Measurements from ENCODE around the gene OR2S2. TPM values are rescaled to one million over a fixed set of nuclear protein-coding genes. Genes with fewer than 3 reads are reported as not detected.

Gene OR2S2
- total and polyA plus RNA-seq, 2 experiments from 2014 or later: 0.11 to 0.30 TPM

- peak overlapping the region; percentile 79 for H3K4me2 ChIP-seq (ENCODE audit: unreplicated experiment)
- peak overlapping the region; percentile 51 for H3K4me3 ChIP-seq
- H3K27ac ChIP-seq: peak overlapping the region; percentile 29; the same call in 1 of the 2 replicates
- H3F3A ChIP-seq (ENCODE audit: insufficient read depth): 0 out of 2 replicates have a peak, but pooled peaks cover 4% of the 10 kb centered on the region
- WGBS, 2 experiments (ENCODE audit: low coverage in 1 of 2, low lambda C conversion rate in 2 of 2, missing lambda C conversion rate in 2 of 2): 22 to 23% methylated on average over 10 of the region's 10 CpGs
- TF ChIP-seq EZH2 (IDR thresholded peaks at IDR 0.05; ENCODE audit: insufficient read depth, poor library complexity, severe bottlenecking) (no peak), EZH2phosphoT487 (IDR thresholded peaks at IDR 0.05; ENCODE audit: insufficient read depth, low read depth) (no peak)
- H3K9me3 ChIP-seq (ENCODE audit: low read depth): no peaks in the 10 kb centered on the region
- H2AFZ ChIP-seq: peak overlapping the region; percentile 93
- H3K4me1 ChIP-seq (ENCODE audit: insufficient read depth): peaks cover 15% of the 10 kb centered on the region; the same call in 1 of the 2 replicates
- peak; percentile 93 for DNase-seq
- H4K20me1 ChIP-seq (ENCODE audit: insufficient read depth): no peaks in the 10 kb centered on the region
- H3K9me2 ChIP-seq (ENCODE audit: insufficient read depth): no peaks in the 10 kb centered on the region
- no peaks in the 10 kb centered on the region for H3K36me3 ChIP-seq (ENCODE audit: low read depth)
- H3K79me2 ChIP-seq (ENCODE audit: insufficient read depth): no peaks in the 10 kb centered on the region
- H3K9ac ChIP-seq: peak overlapping the region; percentile 51
- in situ Hi-C loops (cut with MboI): no loop called here
- H3K27me3 ChIP-seq (replicated peaks; ENCODE audit: insufficient read depth): no peaks in the 10 kb centered on the region
These were observed 12.5 kb downstream of the OR2S2 start for GRCh38 chr9:35945341-35946018.

DNA sequence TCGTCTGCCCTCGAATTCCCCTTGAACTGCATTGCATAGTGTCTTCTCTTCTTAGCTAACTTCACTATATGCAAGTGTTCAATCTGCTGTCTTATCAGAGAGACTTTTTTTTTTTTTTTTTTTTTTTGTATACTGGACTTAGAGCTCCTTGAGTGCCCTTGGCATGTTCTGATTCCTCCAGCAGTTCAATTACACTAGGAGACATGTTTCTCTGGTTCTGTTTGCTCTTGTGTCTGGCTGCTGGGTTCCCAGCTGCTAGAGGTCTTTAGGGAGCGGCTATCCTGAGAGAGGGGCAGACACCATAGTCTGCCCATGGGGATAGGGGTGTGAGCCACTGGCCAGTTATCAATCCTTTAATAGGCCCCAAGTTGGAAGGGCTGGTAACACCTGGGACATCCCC lies 13.1 kb downstream of the OR2S2 start:
- Histone ChIP-seq H3K4me3 (no peak overlapping the region), H4K20me1 (ENCODE audit: insufficient read depth) (no peaks in the 10 kb centered on the region), H3F3A (ENCODE audit: insufficient read depth) (0 out of 2 replicates have a peak, but pooled peaks cover 4% of the 10 kb centered on the region), H3K4me2 (ENCODE audit: unreplicated experiment) (no peak overlapping the region), H3K4me1 (ENCODE audit: insufficient read depth) (peaks cover 15% of the 10 kb centered on the region; the same call in 1 of the 2 replicates), H3K9ac (no peak overlapping the region), H3K27ac (no peak overlapping the region), H3K9me2 (ENCODE audit: insufficient read depth) (no peaks in the 10 kb centered on the region), H3K9me3 (ENCODE audit: low read depth) (no peaks in the 10 kb centered on the region), H2AFZ (peak overlapping the region; percentile 93), H3K36me3 (ENCODE audit: low read depth) (no peaks in the 10 kb centered on the region), H3K79me2 (ENCODE audit: insufficient read depth) (no peaks in the 10 kb centered on the region), H3K27me3 (replicated peaks; ENCODE audit: insufficient read depth) (no peaks in the 10 kb centered on the region)
- DNase-seq: no peak
- TF ChIP-seq EZH2 (IDR thresholded peaks at IDR 0.05; ENCODE audit: insufficient read depth, poor library complexity, severe bottlenecking): no peak
- no peak for TF ChIP-seq EZH2phosphoT487 (IDR thresholded peaks at IDR 0.05; ENCODE audit: insufficient read depth, low read depth)
- in situ Hi-C loops (cut with MboI): no loop called here
- WGBS, 2 experiments (ENCODE audit: low coverage in 1 of 2, low lambda C conversion rate in 2 of 2, missing lambda C conversion rate in 2 of 2): 90 to 98% methylated on average over 3 of the region's 3 CpGs

GRCh38 chr9:35944173-35944572 lies 13.8 kb downstream of the OR2S2 start:
- Histone ChIP-seq H3K4me3 (no peak overlapping the region), H3K36me3 (ENCODE audit: low read depth) (no peaks in the 10 kb centered on the region), H4K20me1 (ENCODE audit: insufficient read depth) (no peaks in the 10 kb centered on the region), H3K27me3 (replicated peaks; ENCODE audit: insufficient read depth) (no peaks in the 10 kb centered on the region), H3K4me1 (ENCODE audit: insufficient read depth) (peaks cover 15% of the 10 kb centered on the region; the same call in 1 of the 2 replicates), H2AFZ (peak overlapping the region; percentile 49; the same call in 1 of the 2 replicates), H3K4me2 (ENCODE audit: unreplicated experiment) (no peak overlapping the region), H3F3A (ENCODE audit: insufficient read depth) (0 out of 2 replicates have a peak, but pooled peaks cover 4% of the 10 kb centered on the region), H3K9me3 (ENCODE audit: low read depth) (no peaks in the 10 kb centered on the region), H3K9me2 (ENCODE audit: insufficient read depth) (no peaks in the 10 kb centered on the region), H3K79me2 (ENCODE audit: insufficient read depth) (no peaks in the 10 kb centered on the region), H3K9ac (no peak overlapping the region), H3K27ac (no peak overlapping the region)
- DNase-seq: no peak
- WGBS, 2 experiments (ENCODE audit: low coverage in 1 of 2, low lambda C conversion rate in 2 of 2, missing lambda C conversion rate in 2 of 2): 89 to 91% methylated on average over 3 of the region's 3 CpGs
- in situ Hi-C loops (cut with MboI): no loop called here
- no peak for TF ChIP-seq EZH2 (IDR thresholded peaks at IDR 0.05; ENCODE audit: insufficient read depth, poor library complexity, severe bottlenecking)
- no peak for TF ChIP-seq EZH2phosphoT487 (IDR thresholded peaks at IDR 0.05; ENCODE audit: insufficient read depth, low read depth)

- no peak overlapping the region for H3K9ac ChIP-seq
- no peaks in the 10 kb centered on the region for H3K79me2 ChIP-seq (ENCODE audit: insufficient read depth)
- no peak for DNase-seq
- H3K9me3 ChIP-seq (ENCODE audit: low read depth): no peaks in the 10 kb centered on the region
- H4K20me1 ChIP-seq (ENCODE audit: insufficient read depth): no peaks in the 10 kb centered on the region
- H3K9me2 ChIP-seq (ENCODE audit: insufficient read depth): no peaks in the 10 kb centered on the region
- TF ChIP-seq EZH2phosphoT487 (IDR thresholded peaks at IDR 0.05; ENCODE audit: insufficient read depth, low read depth): no peak
- no peak for TF ChIP-seq EZH2 (IDR thresholded peaks at IDR 0.05; ENCODE audit: insufficient read depth, poor library complexity, severe bottlenecking)
- no peaks in the 10 kb centered on the region for H3K27me3 ChIP-seq (replicated peaks; ENCODE audit: insufficient read depth)
- peaks cover 12% of the 10 kb centered on the region; the same call in 1 of the 2 replicates for H3K4me1 ChIP-seq (ENCODE audit: insufficient read depth)
- no peak overlapping the region for H3K27ac ChIP-seq
- 80 to 85% methylated on average over 5 of the region's 5 CpGs for WGBS, 2 experiments (ENCODE audit: low coverage in 1 of 2, low lambda C conversion rate in 2 of 2, missing lambda C conversion rate in 2 of 2)
- H3K36me3 ChIP-seq (ENCODE audit: low read depth): no peaks in the 10 kb centered on the region
- H3K4me2 ChIP-seq (ENCODE audit: unreplicated experiment): no peak overlapping the region
- in situ Hi-C loops (cut with MboI): no loop called here
- H3F3A ChIP-seq (ENCODE audit: insufficient read depth): 0 out of 2 replicates have a peak, but pooled peaks cover 6% of the 10 kb centered on the region
- H2AFZ ChIP-seq: no peak overlapping the region
- no peak overlapping the region for H3K4me3 ChIP-seq
These were observed 15.7 kb downstream of the OR2S2 start for GRCh38 chr9:35942286-35942685.

Data from GM23248 (cell line).